HEK293 (cell line): ENCODE data around the gene TFG.

Experiments
- SP3 ChIP-seq: fragments of 450-650 bp; formaldehyde crosslinking; IDR thresholded peaks from 2 replicates; pipeline ENCODE4 v1.5.1; 2016; ENCODE audit warnings: missing biosample characterization, missing genetic modification characterization
- TF ChIP-seq, protein P1 (sequence below): fragments of 450-650 bp; formaldehyde crosslinking; IDR thresholded peaks from 2 replicates; pipeline ENCODE4 v1.5.1; 2016; ENCODE audit warnings: missing biosample characterization, missing genetic modification characterization
- TF ChIP-seq, protein P2 (sequence below): fragments of 450-650 bp; formaldehyde crosslinking; IDR thresholded peaks from 2 replicates; pipeline ENCODE4 v1.5.1; 2017; ENCODE audit warnings: missing biosample characterization, missing genetic modification characterization

DNA sequence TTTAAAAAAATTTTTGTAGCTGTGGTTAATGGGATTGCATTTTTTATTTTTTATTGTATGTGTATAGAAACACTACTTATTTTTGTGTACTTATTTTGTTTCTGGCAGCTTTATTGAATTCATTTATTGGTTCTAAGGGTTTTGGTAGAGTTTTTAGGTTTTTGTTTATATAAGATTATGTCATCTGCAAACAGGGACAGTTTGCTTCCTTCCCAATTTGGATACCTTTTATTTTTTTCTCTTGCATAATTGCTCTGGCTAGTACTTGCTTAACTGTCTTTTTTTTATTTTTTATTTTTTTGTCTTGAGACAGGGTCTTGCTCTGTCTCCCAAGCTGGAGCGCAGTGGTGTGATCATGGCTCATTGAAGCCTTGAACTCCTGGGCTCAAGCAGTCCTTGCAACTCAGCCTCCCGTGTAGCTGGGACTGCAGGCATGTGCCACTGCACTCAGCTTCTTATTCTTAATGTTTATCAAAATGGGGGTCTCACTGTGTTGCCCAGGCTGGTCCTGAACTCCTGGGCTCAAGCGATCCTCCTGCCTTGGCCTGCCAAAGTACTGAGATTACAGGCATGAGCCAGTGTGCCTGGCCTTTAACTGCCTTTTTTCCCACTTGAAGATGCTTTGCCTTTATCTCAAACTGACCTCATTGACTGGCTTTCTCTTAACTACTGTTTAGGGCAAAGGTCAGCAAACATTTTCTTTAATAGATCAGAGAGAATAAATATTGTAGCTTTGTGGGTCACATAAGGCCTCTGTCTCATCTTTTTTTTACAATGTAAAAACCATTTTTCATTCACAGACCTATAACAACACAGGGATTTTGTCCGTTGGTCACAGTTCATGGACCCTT, 8.6 kb downstream of the TFG start:
- TF ChIP-seq, protein P1, sequence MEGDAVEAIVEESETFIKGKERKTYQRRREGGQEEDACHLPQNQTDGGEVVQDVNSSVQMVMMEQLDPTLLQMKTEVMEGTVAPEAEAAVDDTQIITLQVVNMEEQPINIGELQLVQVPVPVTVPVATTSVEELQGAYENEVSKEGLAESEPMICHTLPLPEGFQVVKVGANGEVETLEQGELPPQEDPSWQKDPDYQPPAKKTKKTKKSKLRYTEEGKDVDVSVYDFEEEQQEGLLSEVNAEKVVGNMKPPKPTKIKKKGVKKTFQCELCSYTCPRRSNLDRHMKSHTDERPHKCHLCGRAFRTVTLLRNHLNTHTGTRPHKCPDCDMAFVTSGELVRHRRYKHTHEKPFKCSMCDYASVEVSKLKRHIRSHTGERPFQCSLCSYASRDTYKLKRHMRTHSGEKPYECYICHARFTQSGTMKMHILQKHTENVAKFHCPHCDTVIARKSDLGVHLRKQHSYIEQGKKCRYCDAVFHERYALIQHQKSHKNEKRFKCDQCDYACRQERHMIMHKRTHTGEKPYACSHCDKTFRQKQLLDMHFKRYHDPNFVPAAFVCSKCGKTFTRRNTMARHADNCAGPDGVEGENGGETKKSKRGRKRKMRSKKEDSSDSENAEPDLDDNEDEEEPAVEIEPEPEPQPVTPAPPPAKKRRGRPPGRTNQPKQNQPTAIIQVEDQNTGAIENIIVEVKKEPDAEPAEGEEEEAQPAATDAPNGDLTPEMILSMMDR = no peak
- TF ChIP-seq SP3 (tag by site-specific recombination) = no peak
- TF ChIP-seq, protein P2, sequence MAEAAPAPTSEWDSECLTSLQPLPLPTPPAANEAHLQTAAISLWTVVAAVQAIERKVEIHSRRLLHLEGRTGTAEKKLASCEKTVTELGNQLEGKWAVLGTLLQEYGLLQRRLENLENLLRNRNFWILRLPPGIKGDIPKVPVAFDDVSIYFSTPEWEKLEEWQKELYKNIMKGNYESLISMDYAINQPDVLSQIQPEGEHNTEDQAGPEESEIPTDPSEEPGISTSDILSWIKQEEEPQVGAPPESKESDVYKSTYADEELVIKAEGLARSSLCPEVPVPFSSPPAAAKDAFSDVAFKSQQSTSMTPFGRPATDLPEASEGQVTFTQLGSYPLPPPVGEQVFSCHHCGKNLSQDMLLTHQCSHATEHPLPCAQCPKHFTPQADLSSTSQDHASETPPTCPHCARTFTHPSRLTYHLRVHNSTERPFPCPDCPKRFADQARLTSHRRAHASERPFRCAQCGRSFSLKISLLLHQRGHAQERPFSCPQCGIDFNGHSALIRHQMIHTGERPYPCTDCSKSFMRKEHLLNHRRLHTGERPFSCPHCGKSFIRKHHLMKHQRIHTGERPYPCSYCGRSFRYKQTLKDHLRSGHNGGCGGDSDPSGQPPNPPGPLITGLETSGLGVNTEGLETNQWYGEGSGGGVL (tag by site-specific recombination) = no peak
